NCI-H82 treated with DMSO at 0.1 percent for 48 hours (cell line): ENCODE measurements around the gene SEMA5B.

ENCODE experiments used
- DNase-seq: peaks from one replicate; lab custom pipeline; 2025; ENCODE audit not compliant: unreplicated experiment; lab: John Stamatoyannopoulos, UW

SEMA5B gene

GRCh38 chr3:122928396-122929187 lies 99.0 kb downstream of the SEMA5B start:
- no peak for DNase-seq

- no peak for DNase-seq
These were observed 99.8 kb downstream of the SEMA5B start for GRCh38 chr3:122927726-122928125.

GRCh38 chr3:122926811-122927210 lies 100.8 kb downstream of the SEMA5B start:
- no peak for DNase-seq

- no peak for DNase-seq
These were observed 101.2 kb downstream of the SEMA5B start for GRCh38 chr3:122926322-122926721.

GRCh38 chr3:122925756-122926155 lies 101.8 kb downstream of the SEMA5B start:
- DNase-seq, result no peak

GRCh38 chr3:122924056-122924455 lies 103.5 kb downstream of the SEMA5B start:
- no peak for DNase-seq

- DNase-seq, result no peak
These were observed 104.0 kb downstream of the SEMA5B start for GRCh38 chr3:122923611-122924010.

GRCh38 chr3:122921791-122922651 lies 105.5 kb downstream of the SEMA5B start:
- no peak for DNase-seq

- DNase-seq, result no peak
These were observed 106.6 kb downstream of the SEMA5B start for GRCh38 chr3:122920986-122921385.

- no peak for DNase-seq
These were observed 108.3 kb downstream of the SEMA5B start for GRCh38 chr3:122919291-122919610.

- no peak for DNase-seq
These were observed 108.8 kb downstream of the SEMA5B start for GRCh38 chr3:122918576-122919290.

GRCh38 chr3:122917412-122917811 lies 110.2 kb downstream of the SEMA5B start:
- DNase-seq, result no peak

GRCh38 chr3:122916580-122916979 lies 111.0 kb downstream of the SEMA5B start:
- no peak for DNase-seq

GRCh38 chr3:122916084-122916483 lies 111.5 kb downstream of the SEMA5B start:
- DNase-seq, result no peak

GRCh38 chr3:122915300-122916055 lies 112.1 kb downstream of the SEMA5B start:
- DNase-seq, result no peak

- DNase-seq, result no peak
These were observed 113.9 kb downstream of the SEMA5B start for GRCh38 chr3:122913539-122914100.

- DNase-seq, result no peak
These were observed 114.6 kb downstream of the SEMA5B start for GRCh38 chr3:122912772-122913538.

- DNase-seq, result no peak
These were observed 115.7 kb downstream of the SEMA5B start for GRCh38 chr3:122911901-122912300.

GRCh38 chr3:122908251-122908650 lies 119.3 kb downstream of the SEMA5B start:
- DNase-seq, result no peak

GRCh38 chr3:122907471-122907870 lies 120.1 kb downstream of the SEMA5B start:
- no peak for DNase-seq
